HG03460 (cell line): ENCODE data around the gene IQGAP1.
A peak's percentile ranks its signal among the peaks of the same experiment; 100 is the strongest.
"Not testable (repeated sequence)": the region's sequence is repeated elsewhere in the genome, so short reads cannot be mapped to it uniquely, and the experiment has no call there.

Source experiments
- ATAC-seq: cut with Tn5 transposase; IDR thresholded peaks from one replicate; pipeline ENCODE4 v1.9.1; 2021; ENCODE audit not compliant: unreplicated experiment

IQGAP1 gene

DNA sequence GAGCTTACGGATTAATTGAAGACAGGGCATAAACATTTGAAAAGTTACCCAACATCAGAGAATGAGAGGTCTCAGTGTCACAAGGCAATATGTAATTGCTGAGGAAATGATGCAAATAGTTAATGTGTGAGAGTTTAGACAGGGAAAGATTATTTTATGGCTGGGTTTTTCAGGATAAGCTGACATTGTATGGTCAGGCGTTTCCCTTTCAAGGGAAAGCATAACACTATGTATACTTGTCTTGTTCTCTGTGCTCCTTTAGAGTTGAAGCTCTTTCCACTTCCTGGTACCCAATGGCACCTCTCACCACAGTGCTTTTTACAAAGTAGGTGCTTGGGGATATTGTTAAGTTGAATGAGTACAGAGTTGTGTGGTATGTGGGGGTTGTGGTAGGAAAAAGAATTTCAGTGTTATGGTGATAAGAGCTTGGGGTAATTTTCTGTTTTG lies 19.9 kb downstream of the IQGAP1 start:
- no peak for ATAC-seq

DNA sequence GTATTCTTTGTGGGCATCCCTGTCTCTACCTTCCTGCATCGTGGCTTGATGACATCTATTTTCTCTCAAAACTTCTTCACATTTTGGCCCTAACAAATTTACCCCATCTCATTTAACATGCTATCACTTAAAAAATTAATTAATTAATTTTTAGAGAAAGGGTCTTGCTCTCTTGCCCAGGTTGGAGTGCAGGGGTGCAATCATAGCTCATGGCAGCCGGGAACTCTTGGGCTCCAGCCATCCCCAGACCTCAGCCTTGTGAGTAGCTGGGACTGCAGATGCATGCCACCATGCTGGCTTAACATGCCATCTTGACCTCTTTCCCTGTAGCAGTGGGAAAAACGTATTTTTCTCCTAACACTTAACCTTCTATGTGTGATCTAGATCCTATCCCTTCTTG lies 20.6 kb downstream of the IQGAP1 start:
- no peak for ATAC-seq

DNA sequence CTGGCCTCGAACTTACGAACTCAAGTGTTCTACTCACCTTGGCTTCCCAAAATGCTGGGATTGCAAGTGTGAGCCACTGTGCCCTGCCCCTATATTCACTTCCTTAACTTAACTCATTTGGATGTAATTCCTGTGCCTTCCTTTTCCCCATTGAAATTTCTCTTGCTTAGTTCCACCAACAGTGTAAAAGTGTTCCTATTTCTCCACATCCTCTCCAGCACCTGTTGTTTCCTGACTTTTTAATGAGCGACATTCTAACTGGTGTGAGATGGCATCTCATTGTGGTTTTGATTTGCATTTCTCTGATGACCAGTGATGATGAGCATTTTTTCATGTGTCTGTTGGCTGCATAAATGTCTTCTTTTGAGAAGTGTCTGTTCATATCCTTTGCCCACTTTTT lies 21.5 kb downstream of the IQGAP1 start:
- ATAC-seq: not testable (repeated sequence)

DNA sequence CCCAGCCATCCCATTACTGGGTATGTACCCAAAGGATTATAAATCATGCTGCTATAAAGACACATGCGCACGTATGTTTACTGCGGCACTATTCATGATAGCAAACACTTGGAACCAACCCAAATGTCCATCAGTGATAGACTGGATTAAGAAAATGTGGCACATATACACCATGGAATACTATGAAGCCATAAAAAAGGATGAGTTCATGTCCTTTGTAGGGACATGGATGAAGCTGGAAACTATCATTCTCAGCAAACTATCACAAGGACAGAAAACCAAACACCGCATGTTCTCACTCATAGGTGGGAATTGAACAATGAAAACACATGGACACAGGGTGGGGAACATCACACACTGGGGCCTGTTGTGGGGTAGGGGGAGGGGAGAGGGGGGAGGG lies 22.3 kb downstream of the IQGAP1 start:
- not testable (repeated sequence) for ATAC-seq

DNA sequence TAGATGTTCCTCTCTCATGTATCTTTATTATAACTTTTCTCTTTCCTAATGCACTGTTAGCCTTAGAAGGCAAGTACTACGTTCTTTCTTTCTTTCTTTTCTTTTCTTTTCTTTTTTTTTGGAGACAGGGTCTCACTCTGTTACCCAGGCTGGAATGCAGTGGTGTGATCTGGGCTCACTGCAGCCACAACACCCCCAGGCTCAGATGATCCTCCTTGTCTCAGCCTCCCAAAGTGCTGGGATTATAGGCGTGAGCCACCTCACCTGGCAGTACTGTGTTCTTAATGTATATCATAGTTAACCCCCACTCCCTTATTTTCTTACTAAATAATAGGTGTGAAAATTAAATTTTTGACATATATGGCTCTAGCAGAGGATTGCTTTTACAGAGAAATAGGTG lies 23.1 kb downstream of the IQGAP1 start:
- no peak for ATAC-seq

DNA sequence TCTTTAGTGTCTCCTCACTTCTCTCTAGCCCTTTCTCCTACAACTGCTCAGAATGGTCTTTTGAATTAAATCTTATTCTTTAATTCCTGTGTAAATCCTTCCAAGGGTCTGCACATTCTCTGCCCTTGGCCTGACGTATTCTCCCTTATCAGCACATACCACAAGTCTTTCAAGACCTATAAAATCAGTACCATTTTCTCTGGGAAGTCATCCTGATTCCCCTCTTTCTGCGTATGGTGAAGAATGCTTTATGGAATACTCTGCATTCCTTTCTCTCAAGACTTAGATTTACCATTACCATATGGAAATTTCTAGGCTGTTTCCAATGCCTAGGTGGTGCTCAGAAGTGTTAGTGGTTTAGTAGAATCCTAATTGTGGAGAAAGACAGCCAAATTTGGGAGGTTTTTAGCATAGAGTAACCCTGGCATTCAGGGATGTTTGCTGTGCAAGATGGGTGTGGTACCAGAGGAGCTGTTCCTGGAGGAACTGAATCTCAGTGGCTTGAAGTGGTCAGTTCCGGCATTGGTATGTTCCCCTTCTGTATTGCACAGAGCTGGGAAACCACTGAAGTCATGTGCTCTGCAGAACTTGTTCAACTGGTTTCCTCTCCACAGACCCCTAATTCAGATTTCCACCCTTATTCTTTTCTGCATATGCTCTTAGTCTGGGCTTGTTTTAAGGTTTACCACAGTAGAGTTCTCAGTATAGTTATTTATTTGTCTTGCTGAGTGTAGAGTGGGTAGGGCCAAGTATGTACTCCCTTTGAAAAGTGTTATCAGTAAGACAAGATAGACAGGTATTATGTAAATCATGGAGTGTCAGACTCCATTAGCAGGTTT lies 24.5 kb downstream of the IQGAP1 start:
- peak; percentile 88 for ATAC-seq

DNA sequence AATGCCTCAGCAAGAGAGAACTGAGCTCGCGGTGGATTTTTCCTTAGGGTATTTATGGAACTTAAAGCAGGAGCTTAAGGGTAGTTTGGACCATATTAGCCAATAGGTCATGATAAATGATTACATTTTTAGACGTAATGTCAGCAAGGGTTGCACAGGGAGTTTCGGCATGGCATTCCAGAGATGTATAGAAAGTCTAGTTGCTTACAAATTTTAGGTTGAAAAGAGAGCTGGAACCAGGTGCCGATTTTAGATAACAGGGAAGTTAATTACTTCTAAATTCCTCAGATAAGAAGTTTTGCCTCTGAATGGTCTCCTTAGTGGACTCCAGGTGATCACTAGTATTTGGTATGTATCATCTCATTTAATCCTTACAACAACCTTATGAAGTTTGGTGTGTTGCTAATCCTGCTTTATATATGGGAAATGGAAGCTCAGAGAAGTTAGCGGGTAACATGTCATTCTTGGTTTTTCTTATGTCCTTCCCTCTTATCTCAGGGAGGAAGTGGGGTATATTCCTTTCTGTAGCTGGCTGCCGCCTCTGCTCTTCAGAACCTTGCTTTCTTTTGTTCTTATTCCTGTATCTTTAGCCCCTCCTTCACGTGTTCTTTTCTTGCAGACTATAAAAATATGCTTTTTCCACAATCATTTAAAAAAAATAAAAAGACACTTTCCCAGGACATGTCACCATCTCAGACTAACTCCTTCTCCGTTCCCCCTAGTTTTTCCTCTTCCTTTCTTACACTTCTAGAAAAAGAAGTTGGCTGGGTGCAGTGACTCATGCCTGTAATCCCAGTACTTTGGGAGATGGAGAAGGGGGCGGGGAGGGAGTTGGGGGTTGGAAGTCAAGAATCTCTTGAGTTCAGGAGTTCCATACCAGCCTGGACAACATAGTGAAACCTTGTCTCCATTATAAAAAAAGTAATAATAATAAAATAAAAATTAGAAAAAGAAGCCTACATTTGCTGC lies 25.7 kb downstream of the IQGAP1 start:
- ATAC-seq: no peak

DNA sequence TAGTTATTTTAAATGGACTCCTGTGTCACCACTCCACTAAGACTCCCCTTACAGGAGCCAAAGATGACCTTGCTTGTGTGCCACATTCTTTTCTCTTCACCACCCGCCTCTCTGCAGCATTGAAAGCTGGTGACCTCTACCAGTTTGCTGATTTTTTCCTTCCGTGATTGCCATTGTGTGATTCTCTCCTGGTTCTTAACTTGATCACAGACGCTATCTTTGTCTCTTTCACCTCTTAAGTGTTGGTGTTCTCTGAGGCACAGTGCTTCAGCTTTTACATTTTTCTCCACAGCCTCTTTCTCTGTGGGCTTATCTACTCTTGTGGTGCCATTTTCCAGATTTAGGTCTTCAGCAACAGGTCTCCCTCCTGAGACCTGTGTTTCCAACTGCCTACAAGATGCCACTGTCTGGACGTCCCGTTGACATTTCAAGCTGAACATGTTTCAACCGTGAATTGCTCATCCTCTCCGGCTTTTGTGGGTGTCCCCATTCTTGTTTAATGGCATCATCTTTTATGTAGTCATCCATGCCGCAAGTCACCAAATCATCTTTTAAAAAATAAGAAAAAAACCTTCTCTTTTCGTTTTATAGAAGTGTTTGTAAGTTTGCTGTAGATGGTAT lies 26.5 kb downstream of the IQGAP1 start:
- ATAC-seq: no peak

DNA sequence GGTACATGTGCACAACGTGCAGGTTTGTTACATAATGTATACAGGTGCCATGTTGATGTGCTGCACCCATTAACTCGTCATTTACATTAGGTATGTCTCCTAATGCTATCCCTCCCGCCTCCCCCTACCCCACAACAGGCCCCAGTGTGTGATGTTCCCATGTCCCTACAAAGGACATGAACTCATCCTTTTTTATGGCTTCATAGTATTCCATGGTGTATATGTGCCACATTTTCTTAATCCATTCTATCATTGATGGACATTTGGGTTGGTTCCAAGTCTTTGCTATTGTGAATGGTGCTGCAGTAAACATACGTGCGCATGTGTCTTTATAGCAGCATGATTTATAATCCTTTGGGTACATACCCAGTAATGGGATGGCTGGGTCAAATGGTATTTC lies 28.0 kb downstream of the IQGAP1 start:
- ATAC-seq: not testable (repeated sequence)

DNA sequence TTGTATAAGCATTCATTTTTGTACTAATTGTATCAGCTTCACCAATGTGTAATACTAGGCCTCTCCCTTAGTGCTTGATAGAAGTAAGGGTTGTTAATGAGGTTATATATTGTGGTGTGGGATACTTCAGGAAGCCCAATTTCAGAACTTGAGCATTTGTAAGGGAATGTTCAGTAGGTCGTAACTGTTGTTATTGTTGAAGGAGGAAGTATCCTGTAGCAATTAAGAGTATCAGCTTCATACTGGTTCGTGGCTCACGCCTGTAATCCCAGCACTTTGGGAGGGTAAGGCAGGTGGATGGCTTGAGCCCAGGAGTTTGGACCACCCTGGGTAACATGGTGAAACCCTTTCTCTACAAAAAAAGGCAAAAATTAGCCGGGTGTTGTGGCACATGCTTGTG lies 30.6 kb downstream of the IQGAP1 start:
- no peak for ATAC-seq

DNA sequence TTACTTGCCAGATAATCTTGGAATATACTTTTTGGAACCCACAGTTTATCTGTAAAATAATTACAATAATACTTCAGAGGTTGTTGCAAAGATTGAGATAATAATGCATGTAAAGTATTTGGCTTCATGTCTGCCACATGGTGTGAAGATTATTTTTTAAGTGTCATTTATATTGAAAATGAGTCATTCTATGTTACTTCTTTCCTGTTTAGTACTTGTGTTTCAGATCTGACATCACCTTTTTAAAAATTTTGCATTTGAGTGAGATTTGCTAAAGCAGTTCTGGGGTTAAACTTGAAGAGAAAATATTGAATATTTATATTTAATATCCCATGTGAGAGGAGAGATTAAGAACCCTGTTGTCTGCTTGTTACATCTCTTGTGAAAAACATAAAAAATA lies 31.2 kb downstream of the IQGAP1 start:
- ATAC-seq: no peak

DNA sequence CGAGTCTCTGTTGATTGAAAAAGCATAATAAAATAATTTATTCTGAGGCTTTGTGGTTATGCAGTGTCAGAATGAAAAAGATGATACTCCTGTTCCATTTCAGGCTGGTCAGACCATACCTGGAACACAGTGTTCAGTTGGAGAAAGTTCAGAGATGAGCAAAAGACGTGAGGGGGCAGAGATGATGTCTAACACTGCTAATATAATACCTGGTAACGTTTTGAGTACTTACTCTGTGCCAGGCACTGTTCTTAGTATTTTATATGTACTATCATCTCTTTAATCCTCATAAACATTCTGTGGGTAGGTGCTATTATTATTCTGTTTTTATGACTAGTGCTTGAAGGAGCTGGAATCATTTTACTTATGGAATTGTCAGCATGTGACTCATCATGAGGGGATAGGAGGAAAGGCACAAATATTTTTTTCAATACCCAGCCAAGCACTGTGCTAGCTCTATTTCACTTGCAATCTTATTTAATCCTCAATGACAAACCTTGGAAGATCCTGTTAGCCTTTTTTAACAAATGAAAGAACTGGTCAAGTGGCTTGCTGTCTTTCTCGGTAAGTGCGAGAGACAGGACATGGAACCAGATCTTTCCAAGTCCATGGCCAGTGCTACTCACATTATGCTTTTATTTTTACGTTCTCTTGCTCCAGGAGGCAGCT lies 31.8 kb downstream of the IQGAP1 start:
- no peak for ATAC-seq

DNA sequence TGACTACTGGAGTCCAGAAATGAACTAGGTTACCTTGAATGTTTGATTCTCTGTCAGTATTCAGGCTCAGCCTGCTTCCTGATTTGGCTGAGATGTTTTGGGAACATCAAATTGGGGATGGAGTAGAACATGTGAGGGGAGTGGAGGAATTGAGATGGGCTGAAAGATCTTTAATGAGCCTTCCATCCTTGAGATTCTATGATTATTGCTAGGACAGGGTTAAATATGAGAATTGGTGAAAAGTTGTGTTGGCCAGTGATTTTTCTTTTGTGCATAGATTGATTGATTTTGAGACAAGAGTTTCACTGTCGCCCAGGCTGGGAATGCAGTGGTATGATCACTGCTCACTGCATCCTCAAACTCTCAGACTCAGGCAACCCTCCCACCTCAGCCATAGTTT lies 32.4 kb downstream of the IQGAP1 start:
- ATAC-seq: no peak

DNA sequence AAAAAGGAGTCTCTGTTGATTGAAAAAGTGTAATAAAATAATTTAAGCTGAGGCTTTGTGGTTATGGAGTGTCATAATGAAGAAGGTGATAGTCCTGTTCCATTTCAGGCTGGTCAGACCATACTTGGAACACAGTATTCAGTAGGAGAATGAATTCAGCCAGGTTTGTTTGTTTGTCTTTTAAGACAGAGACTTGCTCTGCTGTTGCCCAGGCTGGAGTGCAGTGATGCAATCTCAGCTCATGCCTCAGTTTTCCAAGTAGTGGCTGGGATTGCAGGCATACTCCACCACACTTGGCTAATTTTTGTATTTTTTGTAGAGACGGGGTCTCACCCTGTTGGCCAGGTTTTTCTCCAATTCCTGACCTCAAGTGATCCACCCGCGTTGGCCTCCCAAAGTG lies 33.5 kb downstream of the IQGAP1 start:
- no peak for ATAC-seq

DNA sequence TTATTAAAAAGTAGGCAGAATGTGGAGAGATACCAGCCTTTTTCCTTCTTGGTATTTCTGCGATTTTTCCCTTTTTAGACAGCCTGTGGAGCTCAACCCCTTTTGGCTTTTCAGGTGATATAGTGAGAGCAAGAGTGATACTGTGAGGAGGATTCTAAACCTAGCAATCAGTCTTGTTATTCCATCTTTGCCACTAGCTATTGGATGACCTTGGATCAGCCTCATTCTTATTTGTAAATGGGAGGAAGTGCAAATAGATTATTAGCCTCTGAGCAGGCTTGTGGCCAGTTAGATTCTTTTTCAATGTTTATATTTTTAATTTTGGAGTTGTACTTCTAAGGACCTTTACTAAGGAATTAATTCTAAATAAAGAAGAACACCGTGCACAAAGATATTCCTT lies 34.0 kb downstream of the IQGAP1 start:
- ATAC-seq: no peak

DNA sequence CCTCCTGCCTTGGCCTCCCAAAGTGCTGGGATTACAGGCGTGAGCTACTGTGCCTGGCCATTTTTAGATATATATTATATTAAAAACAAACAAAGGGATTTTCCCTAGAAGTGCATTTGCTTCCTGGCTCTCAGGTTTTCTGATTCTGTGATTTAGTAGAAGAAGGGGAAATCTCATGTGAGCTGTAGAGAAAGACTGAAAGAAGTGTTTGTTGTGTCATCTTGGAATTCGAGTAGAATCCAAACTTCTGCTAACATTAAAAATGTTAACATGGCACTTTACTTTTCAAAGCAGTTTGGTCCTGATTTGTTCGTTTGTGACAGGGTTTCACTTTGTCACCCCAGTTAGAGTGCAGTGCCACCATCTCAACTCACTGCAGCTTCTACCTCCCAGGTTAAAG lies 34.9 kb downstream of the IQGAP1 start:
- ATAC-seq: no peak

DNA sequence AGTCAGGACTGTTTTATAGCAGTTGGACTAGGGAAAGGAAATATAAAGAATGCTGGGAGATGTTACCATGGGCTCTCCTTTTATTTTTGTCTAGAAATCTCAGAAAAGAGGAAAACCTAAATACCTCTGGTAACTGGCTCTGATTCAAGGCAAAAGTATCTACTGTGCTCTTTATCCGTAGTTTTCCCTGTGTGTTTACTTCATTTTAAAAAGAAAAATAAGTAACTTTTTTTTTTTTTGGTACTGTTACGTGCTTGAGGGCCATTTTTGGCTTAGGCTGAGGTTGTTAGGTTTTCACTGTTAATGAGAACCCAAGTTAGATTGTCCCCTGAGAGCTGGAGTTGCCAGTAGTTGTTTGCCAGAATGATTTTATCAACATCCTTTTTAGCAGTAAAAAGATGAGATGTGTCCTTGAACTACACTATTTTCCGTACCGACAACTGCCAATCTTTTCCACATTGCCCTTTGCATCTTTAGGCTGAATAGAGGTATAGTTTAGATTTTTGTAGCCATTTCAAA lies 35.8 kb downstream of the IQGAP1 start:
- ATAC-seq: no peak

DNA sequence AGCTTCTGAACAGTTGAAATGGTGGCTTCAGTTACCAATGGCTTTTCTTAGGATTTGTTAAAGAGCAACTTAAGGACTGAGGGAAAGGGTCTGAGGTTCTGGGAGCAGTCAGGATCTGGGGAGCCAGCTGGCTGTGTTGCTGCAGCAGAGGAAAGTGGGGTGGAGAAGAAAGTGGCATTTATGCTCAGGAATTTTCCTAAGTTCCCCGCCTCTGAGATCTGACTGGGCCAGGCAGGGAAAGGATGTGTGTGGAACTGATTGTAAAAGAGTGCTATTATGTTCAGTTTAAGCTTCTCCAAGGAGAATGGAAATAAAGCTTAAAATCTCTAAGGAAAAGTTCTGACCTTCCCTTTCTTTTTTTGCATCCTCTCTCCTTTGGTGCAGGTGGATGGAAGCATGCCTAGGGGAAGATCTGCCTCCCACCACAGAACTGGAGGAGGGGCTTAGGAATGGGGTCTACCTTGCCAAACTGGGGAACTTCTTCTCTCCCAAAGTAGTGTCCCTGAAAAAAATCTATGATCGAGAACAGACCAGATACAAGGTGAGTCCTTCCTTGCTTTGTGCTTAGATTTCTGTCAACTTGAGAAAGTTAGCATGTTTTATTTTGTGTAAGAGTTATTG lies 37.8 kb downstream of the IQGAP1 start:
- no peak for ATAC-seq

DNA sequence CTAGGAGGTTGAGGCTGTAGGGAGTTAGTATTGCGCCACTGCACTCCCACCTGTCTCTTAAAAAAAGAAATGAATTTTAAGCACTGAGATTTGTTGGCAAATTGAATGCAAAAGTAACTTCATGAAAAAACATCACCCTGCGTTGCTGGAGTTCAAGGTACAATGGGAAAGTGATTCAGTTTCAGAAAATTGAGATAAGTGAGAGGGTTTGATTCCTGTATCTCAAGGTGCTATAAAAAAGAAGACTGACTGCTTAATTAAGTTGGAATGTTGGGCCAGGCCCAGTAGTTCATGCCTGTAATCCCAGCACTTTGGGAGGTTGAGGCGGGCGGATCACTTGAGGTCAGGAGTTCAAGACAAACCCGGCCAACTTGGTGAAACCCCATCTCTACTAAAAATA lies 39.1 kb downstream of the IQGAP1 start:
- ATAC-seq: no peak

DNA sequence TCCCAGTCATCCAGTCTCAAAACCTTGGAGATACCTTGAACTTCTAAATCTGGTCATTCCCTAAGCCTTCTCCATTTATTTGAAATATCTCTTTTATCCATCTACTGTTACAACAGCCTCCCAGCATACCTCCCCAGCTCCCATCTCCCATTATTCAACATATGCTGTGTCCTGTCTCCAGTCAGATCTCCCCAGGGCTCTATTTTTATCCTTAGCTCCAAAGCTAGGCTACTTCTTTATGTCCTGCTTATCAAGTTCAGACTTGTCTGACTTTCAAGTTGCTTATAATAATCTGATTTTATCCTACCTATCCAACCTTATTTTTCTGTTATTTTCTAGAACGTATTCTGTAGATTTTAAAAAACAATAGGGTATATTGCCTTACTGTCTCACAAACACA lies 44.2 kb downstream of the IQGAP1 start:
- ATAC-seq: no peak
